ENCODE results near the gene CHURC1. TPM values are rescaled to one million over a fixed set of nuclear protein-coding genes. Genes with fewer than 3 reads are reported as not detected.

The CHURC1 gene
- total RNA-seq, 1 donor from 2014 or later = 33.1 TPM

GRCh38 chr14:64944041-64944440 is 29.8 kb downstream of the CHURC1 start:
- H3K4me3 Mint-ChIP-seq = no peak overlapping the region
- H3K4me1 Mint-ChIP-seq = no peaks in the 10 kb centered on the region
- H3K27ac Mint-ChIP-seq (ENCODE audit: unreplicated experiment) = peak overlapping the region; percentile 67
- H3K27me3 Mint-ChIP-seq (ENCODE audit: low read depth) = no peaks in the 10 kb centered on the region
- H3K36me3 Mint-ChIP-seq (ENCODE audit: low read depth) = peaks cover 7% of the 10 kb centered on the region
- no peak for DNase-seq (ENCODE audit: low read depth, low spot score)
- no peaks in the 10 kb centered on the region for H3K9me3 Mint-ChIP-seq
- TF ChIP-seq CTCF (conservative IDR thresholded peaks at IDR 0.05) = no peak

GRCh38 chr14:64944861-64945260 is 30.6 kb downstream of the CHURC1 start:
- Mint-ChIP-seq H3K4me3 (no peak overlapping the region), H3K27me3 (ENCODE audit: low read depth) (no peaks in the 10 kb centered on the region), H3K9me3 (no peaks in the 10 kb centered on the region), H3K4me1 (no peaks in the 10 kb centered on the region), H3K36me3 (ENCODE audit: low read depth) (peaks cover 6% of the 10 kb centered on the region), H3K27ac (ENCODE audit: unreplicated experiment) (peak overlapping the region; percentile 5)
- DNase-seq (ENCODE audit: low read depth, low spot score) = no peak
- no peak for TF ChIP-seq CTCF (conservative IDR thresholded peaks at IDR 0.05)

GRCh38 chr14:64945431-64946178 is 31.4 kb downstream of the CHURC1 start:
- Mint-ChIP-seq H3K9me3 (no peaks in the 10 kb centered on the region), H3K36me3 (ENCODE audit: low read depth) (peaks cover 4% of the 10 kb centered on the region), H3K4me1 (no peaks in the 10 kb centered on the region), H3K27me3 (ENCODE audit: low read depth) (no peaks in the 10 kb centered on the region), H3K4me3 (no peak overlapping the region), H3K27ac (ENCODE audit: unreplicated experiment) (peak overlapping the region; percentile 78)
- DNase-seq (ENCODE audit: low read depth, low spot score) = no peak
- TF ChIP-seq CTCF (conservative IDR thresholded peaks at IDR 0.05) = no peak

GRCh38 chr14:64946310-64947045 is 32.2 kb downstream of the CHURC1 start:
- H3K27me3 Mint-ChIP-seq (ENCODE audit: low read depth) = no peaks in the 10 kb centered on the region
- no peak for TF ChIP-seq CTCF (conservative IDR thresholded peaks at IDR 0.05)
- peaks cover 4% of the 10 kb centered on the region for H3K36me3 Mint-ChIP-seq (ENCODE audit: low read depth)
- DNase-seq (ENCODE audit: low read depth, low spot score) = no peak
- no peak overlapping the region for H3K4me3 Mint-ChIP-seq
- H3K4me1 Mint-ChIP-seq = no peaks in the 10 kb centered on the region
- H3K9me3 Mint-ChIP-seq = no peaks in the 10 kb centered on the region
- H3K27ac Mint-ChIP-seq (ENCODE audit: unreplicated experiment) = no peak overlapping the region

- no peak overlapping the region for H3K4me3 Mint-ChIP-seq
- H3K27ac Mint-ChIP-seq (ENCODE audit: unreplicated experiment) = peak overlapping the region; percentile 92
- peaks cover 4% of the 10 kb centered on the region for H3K36me3 Mint-ChIP-seq (ENCODE audit: low read depth)
- TF ChIP-seq CTCF (conservative IDR thresholded peaks at IDR 0.05) = no peak
- no peaks in the 10 kb centered on the region for H3K27me3 Mint-ChIP-seq (ENCODE audit: low read depth)
- no peaks in the 10 kb centered on the region for H3K9me3 Mint-ChIP-seq
- H3K4me1 Mint-ChIP-seq = no peaks in the 10 kb centered on the region
- DNase-seq (ENCODE audit: low read depth, low spot score) = no peak
Measured at GRCh38 chr14:64947710-64948611, 33.7 kb downstream of the CHURC1 start.

All from neural crest cell (in vitro differentiated cells).